ENCODE results near the gene ZNF408.
A peak's percentile ranks its signal among the peaks of the same experiment; 100 is the strongest.

The ZNF408 gene

DNA sequence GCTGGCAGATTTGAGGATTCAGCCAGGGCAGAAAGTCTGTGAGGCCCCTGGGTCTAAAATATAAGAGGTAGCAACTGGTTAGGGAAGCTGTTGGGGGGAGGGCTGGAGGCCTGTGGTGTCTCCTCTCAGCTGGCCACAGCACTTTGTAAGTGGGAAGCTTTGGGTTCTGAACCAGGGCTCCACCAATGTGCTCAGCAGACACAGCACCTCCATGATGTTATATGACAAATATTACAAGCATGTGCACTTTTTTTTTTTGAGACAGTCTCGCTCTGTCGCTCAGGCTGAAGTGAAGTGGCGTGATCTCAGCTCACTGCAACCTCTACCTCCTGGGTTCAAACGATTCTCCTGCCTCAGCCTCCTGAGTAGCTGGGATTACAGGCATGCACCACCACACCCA is 8.4 kb upstream of the ZNF408 start:
- H3K4me3 ChIP-seq (ENCODE audit: low read length) = no peak overlapping the region
- H3K27me3 ChIP-seq (ENCODE audit: insufficient read depth, low read length) = no peaks in the 10 kb centered on the region
- H3K4me1 ChIP-seq (ENCODE audit: insufficient read depth, low read length) = no peaks in the 10 kb centered on the region
- no peak overlapping the region for H3K27ac ChIP-seq (ENCODE audit: low read length)
- H3K36me3 ChIP-seq (ENCODE audit: insufficient read depth, low read depth, low read length) = peaks cover 26% of the 10 kb centered on the region
- H3K9me3 ChIP-seq (ENCODE audit: insufficient read depth, low read depth, low read length) = no peaks in the 10 kb centered on the region
- H3K9ac ChIP-seq (ENCODE audit: low read depth, low read length) = no peak overlapping the region

DNA sequence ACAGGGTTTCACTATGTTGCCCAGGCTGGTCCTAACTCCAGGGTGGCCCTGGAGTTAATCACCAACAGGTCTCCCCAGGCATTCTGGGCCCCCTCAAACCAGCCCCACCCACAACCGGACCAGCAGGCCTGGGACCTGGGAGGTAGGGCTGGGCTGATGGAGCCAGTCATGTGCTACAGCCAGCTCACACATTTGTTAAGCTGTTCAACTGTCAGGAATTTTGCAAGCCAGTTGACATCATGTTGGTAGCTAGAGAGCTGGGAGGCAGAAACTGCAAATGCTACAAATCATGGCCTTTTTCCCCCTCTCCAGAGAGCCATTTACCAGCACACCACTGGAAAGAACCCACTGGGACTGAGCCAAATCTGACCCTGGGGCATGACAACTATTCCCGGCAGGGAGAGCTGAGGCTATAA is 7.2 kb upstream of the ZNF408 start:
- Histone ChIP-seq H3K27ac (ENCODE audit: low read length) (no peak overlapping the region), H3K27me3 (ENCODE audit: insufficient read depth, low read length) (no peaks in the 10 kb centered on the region), H3K36me3 (ENCODE audit: insufficient read depth, low read depth, low read length) (peaks cover 17% of the 10 kb centered on the region), H3K4me1 (ENCODE audit: insufficient read depth, low read length) (no peaks in the 10 kb centered on the region), H3K9ac (ENCODE audit: low read depth, low read length) (no peak overlapping the region), H3K4me3 (ENCODE audit: low read length) (no peak overlapping the region), H3K9me3 (ENCODE audit: insufficient read depth, low read depth, low read length) (no peaks in the 10 kb centered on the region)

DNA sequence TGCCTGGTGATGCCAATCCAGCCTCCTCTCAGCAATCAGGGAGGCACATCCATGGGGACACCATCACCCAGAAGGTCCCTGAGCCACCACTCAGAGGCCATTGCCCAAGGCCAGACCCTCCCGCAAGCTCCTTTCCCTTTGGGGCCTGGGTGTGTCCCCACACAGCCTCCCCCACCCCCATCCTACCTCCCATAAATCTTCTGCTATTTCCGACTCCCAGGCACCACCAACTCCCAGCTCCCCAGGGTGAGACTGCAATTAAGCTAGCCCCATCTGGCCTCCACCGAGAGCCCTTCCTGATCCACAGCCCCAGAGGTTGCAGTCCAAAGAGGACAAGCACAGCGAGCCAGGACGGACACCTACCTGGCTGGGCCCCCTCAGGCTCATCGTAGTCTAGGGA is 6.8 kb upstream of the ZNF408 start:
- H3K4me3 ChIP-seq (ENCODE audit: low read length) = no peak overlapping the region
- no peaks in the 10 kb centered on the region for H3K27me3 ChIP-seq (ENCODE audit: insufficient read depth, low read length)
- H3K9ac ChIP-seq (ENCODE audit: low read depth, low read length) = no peak overlapping the region
- peaks cover 17% of the 10 kb centered on the region for H3K36me3 ChIP-seq (ENCODE audit: insufficient read depth, low read depth, low read length)
- H3K27ac ChIP-seq (ENCODE audit: low read length) = no peak overlapping the region
- no peaks in the 10 kb centered on the region for H3K9me3 ChIP-seq (ENCODE audit: insufficient read depth, low read depth, low read length)
- H3K4me1 ChIP-seq (ENCODE audit: insufficient read depth, low read length) = no peaks in the 10 kb centered on the region

DNA sequence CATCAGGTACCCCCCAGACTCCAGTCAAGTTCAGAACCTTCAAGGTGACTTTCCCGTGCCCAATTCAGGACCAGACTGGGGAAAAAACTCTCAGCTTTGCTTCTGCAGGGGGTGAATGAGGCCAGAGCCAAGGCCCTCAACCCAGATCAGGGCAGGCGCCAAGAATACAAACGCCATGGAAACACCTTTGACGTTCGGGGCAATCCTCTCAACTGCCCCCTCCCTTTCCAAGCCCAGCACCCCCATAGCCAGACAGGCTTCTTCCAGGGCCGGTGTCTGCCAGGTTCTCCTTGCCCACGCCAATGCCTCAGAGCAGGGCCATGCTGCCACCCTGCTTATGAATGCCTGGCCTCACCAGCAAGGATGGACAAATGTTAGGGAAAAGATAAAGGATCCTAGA is 6.2 kb upstream of the ZNF408 start:
- Histone ChIP-seq H3K4me1 (ENCODE audit: insufficient read depth, low read length) (no peaks in the 10 kb centered on the region; the same call in 1 of the 2 replicates), H3K36me3 (ENCODE audit: insufficient read depth, low read depth, low read length) (peaks cover 17% of the 10 kb centered on the region), H3K9me3 (ENCODE audit: insufficient read depth, low read depth, low read length) (no peaks in the 10 kb centered on the region), H3K4me3 (ENCODE audit: low read length) (no peak overlapping the region), H3K27me3 (ENCODE audit: insufficient read depth, low read length) (no peaks in the 10 kb centered on the region), H3K9ac (ENCODE audit: low read depth, low read length) (no peak overlapping the region), H3K27ac (ENCODE audit: low read length) (no peak overlapping the region)

DNA sequence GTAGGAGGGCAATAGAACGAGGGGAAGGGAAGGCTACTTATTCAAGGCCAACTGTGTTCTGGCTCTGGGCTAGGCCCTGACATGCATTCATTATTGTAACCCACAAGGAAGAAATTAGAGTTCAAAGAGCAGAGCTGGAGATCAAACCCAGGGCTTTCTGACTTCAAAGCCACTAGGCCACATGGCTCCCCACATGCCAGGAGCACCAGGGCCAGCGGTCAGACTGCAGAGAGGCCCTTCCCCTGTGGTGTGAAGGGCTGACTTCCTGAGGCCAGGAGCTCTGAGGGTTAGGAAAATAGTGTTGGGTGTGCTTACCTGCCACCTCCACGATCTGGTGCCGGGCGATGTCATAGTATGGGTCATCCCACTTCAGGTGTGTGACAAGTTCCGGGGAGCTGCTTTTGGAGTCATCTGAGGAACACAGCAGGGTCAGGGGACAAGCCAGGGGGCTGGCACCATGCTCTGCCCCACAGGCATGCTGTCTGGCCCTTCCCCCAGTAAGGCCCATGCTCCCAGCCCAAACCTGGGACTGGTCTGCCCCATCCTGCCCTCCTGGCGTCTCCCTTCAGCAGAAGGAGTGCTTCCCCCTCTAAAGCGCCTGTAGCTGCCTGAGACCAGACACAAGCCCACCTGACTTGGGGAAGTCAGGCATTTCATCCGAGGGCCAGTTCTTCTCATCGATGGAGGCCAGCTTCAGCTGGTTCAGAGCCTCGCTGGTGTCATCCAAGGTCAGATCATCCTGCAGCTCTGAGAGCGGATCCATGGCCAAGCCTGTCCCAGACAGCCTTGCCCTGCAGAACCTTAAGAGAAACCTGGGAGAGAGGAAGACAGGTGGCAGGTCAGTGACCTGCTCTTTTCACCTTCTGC is 5.3 kb upstream of the ZNF408 start:
- H3K36me3 ChIP-seq (ENCODE audit: insufficient read depth, low read depth, low read length) = peaks cover 17% of the 10 kb centered on the region
- H3K27ac ChIP-seq (ENCODE audit: low read length) = no peak overlapping the region
- no peak overlapping the region for H3K9ac ChIP-seq (ENCODE audit: low read depth, low read length)
- no peaks in the 10 kb centered on the region for H3K9me3 ChIP-seq (ENCODE audit: insufficient read depth, low read depth, low read length)
- H3K4me3 ChIP-seq (ENCODE audit: low read length) = no peak overlapping the region
- no peaks in the 10 kb centered on the region for H3K27me3 ChIP-seq (ENCODE audit: insufficient read depth, low read length)
- no peaks in the 10 kb centered on the region; the same call in 1 of the 2 replicates for H3K4me1 ChIP-seq (ENCODE audit: insufficient read depth, low read length)

DNA sequence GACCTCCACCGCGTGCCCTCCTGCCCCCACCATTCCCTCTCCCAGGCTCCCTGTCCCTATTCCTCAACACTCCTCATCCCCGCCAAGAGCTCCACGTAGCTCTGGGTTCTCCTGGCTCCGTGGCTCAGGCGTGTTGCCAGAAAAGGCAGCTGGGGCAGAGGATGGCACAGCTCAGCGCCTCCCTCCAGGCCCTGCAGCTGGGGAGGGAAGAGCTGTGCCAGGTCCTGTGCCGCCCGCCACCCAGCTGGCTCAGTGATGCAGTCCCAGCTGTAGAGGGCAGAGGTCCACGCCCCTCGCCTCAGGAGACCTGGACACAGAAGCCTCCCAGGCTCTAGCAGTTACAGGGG is 4.6 kb upstream of the ZNF408 start:
- Histone ChIP-seq H3K36me3 (ENCODE audit: insufficient read depth, low read depth, low read length) (peaks cover 17% of the 10 kb centered on the region), H3K4me3 (ENCODE audit: low read length) (no peak overlapping the region), H3K27ac (ENCODE audit: low read length) (no peak overlapping the region), H3K9ac (ENCODE audit: low read depth, low read length) (no peak overlapping the region), H3K27me3 (ENCODE audit: insufficient read depth, low read length) (no peaks in the 10 kb centered on the region), H3K9me3 (ENCODE audit: insufficient read depth, low read depth, low read length) (no peaks in the 10 kb centered on the region), H3K4me1 (ENCODE audit: insufficient read depth, low read length) (no peaks in the 10 kb centered on the region; the same call in 1 of the 2 replicates)

DNA sequence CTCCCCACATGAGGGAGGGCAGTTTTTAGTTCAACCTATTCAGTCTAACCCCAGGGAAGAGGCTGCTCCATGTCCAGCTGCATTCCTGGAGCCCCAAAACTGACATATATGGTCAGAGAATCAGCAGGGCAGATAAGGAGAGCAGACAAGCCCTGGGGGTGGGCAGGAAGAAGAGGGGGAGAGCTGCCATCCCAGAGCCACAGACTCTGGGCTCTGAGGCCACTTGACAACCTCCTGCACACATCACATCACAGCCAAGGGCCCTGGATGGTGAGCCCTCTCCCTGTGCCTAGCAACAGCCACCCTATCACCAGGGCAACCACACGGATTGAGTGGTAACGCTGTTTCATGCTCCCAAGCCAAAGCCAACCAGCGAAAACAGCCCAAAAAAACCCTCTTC is 3.5 kb upstream of the ZNF408 start:
- Histone ChIP-seq H3K9me3 (ENCODE audit: insufficient read depth, low read depth, low read length) (no peaks in the 10 kb centered on the region), H3K9ac (ENCODE audit: low read depth, low read length) (no peak overlapping the region), H3K36me3 (ENCODE audit: insufficient read depth, low read depth, low read length) (peaks cover 19% of the 10 kb centered on the region), H3K27ac (ENCODE audit: low read length) (no peak overlapping the region), H3K4me1 (ENCODE audit: insufficient read depth, low read length) (no peaks in the 10 kb centered on the region; the same call in 1 of the 2 replicates), H3K4me3 (ENCODE audit: low read length) (no peak overlapping the region), H3K27me3 (ENCODE audit: insufficient read depth, low read length) (no peaks in the 10 kb centered on the region)

DNA sequence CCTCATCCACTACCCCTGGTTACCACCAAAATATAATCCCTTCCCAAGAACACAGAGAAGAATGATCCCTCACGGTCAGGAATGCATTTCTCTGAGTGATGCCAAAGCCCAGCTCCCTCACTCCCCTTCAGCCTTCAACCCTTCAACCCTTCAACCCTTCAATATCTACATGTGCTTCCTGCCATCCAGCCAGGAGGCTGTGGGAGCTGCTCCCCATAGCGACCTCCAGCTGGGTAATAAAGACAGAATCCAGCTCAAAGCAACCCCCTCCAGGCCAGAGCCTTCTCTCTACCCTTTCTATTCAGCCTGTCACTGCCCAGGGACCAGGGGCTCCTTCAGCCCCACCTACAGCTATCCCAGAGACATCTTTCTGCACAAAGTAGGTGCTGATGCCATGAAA is 3.1 kb upstream of the ZNF408 start:
- Histone ChIP-seq H3K9ac (ENCODE audit: low read depth, low read length) (no peak overlapping the region; the same call in 1 of the 2 replicates), H3K36me3 (ENCODE audit: insufficient read depth, low read depth, low read length) (peaks cover 23% of the 10 kb centered on the region), H3K9me3 (ENCODE audit: insufficient read depth, low read depth, low read length) (no peaks in the 10 kb centered on the region), H3K4me1 (ENCODE audit: insufficient read depth, low read length) (no peaks in the 10 kb centered on the region; the same call in 1 of the 2 replicates), H3K27ac (ENCODE audit: low read length) (no peak overlapping the region), H3K27me3 (ENCODE audit: insufficient read depth, low read length) (no peaks in the 10 kb centered on the region), H3K4me3 (ENCODE audit: low read length) (no peak overlapping the region)

DNA sequence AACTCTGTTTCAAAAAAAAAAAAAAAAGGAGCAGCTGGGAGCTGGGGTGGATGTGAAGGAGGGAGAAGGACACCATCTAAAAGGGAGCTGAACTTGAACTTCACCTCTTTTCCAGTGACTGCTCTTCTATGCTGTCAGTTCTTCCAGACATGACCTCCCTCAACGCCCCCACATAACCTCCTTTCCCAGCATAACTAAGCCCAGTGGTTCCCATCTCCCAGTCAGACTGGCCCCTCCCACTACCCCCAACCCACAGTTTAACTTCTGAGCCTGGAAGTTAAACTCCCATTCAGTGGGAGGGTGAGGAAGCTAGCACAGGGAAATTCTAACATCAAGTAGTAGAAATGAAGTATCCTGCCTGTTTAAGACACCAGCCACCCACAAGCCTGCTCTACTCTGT is 2.2 kb upstream of the ZNF408 start:
- Histone ChIP-seq H3K27ac (ENCODE audit: low read length) (no peak overlapping the region), H3K9ac (ENCODE audit: low read depth, low read length) (no peak overlapping the region), H3K4me3 (ENCODE audit: low read length) (no peak overlapping the region), H3K27me3 (ENCODE audit: insufficient read depth, low read length) (no peaks in the 10 kb centered on the region), H3K9me3 (ENCODE audit: insufficient read depth, low read depth, low read length) (no peaks in the 10 kb centered on the region), H3K36me3 (ENCODE audit: insufficient read depth, low read depth, low read length) (peaks cover 31% of the 10 kb centered on the region), H3K4me1 (ENCODE audit: insufficient read depth, low read length) (no peaks in the 10 kb centered on the region; the same call in 1 of the 2 replicates)

DNA sequence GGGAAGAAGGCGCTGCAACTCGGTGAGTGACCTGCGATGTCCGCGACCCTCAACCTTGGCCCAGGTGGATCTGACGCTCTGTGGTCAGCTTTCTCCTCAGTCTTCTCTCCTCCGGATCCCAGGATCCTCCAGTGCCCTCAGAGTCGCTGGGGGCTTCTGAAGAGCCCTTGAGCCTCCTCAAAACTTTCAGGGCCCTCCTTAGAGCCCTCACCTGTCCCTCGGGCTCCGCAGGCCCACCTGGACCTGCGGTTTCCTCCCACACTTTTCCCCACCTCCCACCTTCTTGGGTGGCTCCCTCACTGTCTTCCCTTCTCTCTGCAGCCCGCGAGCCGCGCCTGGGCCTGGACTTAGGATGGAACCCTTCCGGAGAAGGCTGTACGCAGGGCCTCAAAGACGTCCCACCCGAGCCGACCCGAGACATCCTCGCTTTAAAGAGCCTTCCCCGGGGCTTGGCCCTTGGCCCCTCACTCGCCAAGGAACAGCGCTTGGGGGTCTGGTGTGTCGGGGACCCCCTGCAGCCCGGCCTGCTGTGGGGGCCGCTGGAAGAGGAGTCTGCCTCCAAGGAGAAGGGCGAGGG is 335 bp downstream of the ZNF408 start:
- Histone ChIP-seq H3K4me3 (ENCODE audit: low read length) (peak overlapping the region; percentile 82), H3K36me3 (ENCODE audit: insufficient read depth, low read depth, low read length) (peaks cover 40% of the 10 kb centered on the region), H3K9me3 (ENCODE audit: insufficient read depth, low read depth, low read length) (no peaks in the 10 kb centered on the region), H3K9ac (ENCODE audit: low read depth, low read length) (peak overlapping the region; percentile 95), H3K27ac (ENCODE audit: low read length) (peak overlapping the region; percentile 95), H3K4me1 (ENCODE audit: insufficient read depth, low read length) (no peaks in the 10 kb centered on the region; the same call in 1 of the 2 replicates), H3K27me3 (ENCODE audit: insufficient read depth, low read length) (no peaks in the 10 kb centered on the region)

DNA sequence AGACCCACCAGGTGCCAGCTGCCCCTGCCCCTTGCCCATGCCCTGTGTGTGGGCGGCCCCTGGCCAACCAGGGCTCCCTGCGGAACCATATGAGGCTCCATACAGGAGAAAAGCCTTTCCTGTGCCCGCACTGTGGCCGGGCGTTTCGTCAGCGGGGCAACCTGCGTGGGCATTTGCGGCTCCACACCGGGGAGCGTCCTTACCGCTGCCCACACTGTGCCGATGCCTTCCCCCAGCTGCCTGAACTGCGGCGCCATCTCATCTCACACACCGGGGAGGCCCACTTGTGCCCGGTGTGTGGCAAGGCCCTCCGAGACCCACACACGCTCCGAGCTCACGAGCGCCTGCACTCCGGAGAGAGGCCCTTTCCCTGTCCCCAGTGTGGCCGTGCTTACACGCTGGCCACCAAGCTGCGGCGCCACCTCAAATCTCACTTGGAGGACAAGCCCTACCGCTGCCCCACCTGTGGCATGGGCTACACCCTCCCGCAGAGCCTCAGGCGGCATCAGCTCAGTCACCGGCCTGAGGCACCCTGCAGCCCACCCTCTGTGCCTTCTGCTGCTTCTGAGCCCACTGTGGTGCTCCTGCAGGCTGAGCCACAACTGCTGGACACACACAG is 4.3 kb downstream of the ZNF408 start:
- H3K36me3 ChIP-seq (ENCODE audit: insufficient read depth, low read depth, low read length) = peaks cover 53% of the 10 kb centered on the region
- no peaks in the 10 kb centered on the region; the same call in 1 of the 2 replicates for H3K4me1 ChIP-seq (ENCODE audit: insufficient read depth, low read length)
- no peaks in the 10 kb centered on the region for H3K9me3 ChIP-seq (ENCODE audit: insufficient read depth, low read depth, low read length)
- no peak overlapping the region for H3K9ac ChIP-seq (ENCODE audit: low read depth, low read length)
- H3K4me3 ChIP-seq (ENCODE audit: low read length) = no peak overlapping the region
- H3K27me3 ChIP-seq (ENCODE audit: insufficient read depth, low read length) = no peaks in the 10 kb centered on the region
- H3K27ac ChIP-seq (ENCODE audit: low read length) = no peak overlapping the region

DNA sequence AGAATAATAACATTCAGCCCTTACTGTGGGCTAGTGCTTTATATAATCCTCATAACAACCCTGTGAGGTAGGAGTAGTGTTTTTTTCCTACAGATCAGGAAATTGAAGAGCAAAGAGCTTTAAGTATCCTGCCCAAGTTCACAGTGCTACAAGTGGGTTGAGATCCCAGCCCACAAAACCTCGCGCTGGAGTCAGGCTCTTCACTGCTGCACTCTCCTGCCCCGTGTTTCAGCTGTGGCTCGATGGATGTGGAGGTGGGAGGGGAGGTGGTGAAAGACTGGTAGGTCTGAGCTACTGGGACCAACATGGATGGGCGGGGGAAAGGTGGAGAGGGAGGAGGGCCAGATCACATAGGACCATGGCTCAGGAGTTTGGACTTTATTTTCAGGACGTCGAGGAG is 6.1 kb downstream of the ZNF408 start:
- H3K27me3 ChIP-seq (ENCODE audit: insufficient read depth, low read length) = no peaks in the 10 kb centered on the region
- no peaks in the 10 kb centered on the region for H3K4me1 ChIP-seq (ENCODE audit: insufficient read depth, low read length)
- H3K9ac ChIP-seq (ENCODE audit: low read depth, low read length) = no peak overlapping the region
- H3K27ac ChIP-seq (ENCODE audit: low read length) = no peak overlapping the region
- H3K36me3 ChIP-seq (ENCODE audit: insufficient read depth, low read depth, low read length) = peaks cover 53% of the 10 kb centered on the region
- H3K9me3 ChIP-seq (ENCODE audit: insufficient read depth, low read depth, low read length) = no peaks in the 10 kb centered on the region
- H3K4me3 ChIP-seq (ENCODE audit: low read length) = no peak overlapping the region
